ENCODE measurements around the gene MCFD2.

Gene MCFD2

DNA sequence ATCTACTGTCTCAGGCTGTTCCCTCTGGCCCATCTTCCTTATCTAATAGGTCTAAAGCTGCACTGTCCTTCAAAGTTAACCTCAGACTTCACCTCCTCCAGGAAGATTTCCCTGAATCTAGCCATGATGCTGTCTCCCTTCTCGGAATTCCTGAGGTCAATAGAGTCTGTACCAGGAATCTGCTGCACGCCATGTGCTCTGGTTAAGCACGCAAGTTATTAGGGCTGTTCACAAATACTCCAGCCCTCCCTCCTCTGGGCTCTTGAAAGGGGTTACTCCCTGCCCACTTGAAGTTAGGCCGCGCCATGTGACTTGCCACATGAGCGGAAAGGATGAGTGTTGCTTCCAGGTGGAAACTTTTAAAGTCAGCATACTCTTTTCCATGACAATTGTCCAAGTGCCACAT is 43.6 kb downstream of the MCFD2 start:
- DNase-seq = no peak

DNA sequence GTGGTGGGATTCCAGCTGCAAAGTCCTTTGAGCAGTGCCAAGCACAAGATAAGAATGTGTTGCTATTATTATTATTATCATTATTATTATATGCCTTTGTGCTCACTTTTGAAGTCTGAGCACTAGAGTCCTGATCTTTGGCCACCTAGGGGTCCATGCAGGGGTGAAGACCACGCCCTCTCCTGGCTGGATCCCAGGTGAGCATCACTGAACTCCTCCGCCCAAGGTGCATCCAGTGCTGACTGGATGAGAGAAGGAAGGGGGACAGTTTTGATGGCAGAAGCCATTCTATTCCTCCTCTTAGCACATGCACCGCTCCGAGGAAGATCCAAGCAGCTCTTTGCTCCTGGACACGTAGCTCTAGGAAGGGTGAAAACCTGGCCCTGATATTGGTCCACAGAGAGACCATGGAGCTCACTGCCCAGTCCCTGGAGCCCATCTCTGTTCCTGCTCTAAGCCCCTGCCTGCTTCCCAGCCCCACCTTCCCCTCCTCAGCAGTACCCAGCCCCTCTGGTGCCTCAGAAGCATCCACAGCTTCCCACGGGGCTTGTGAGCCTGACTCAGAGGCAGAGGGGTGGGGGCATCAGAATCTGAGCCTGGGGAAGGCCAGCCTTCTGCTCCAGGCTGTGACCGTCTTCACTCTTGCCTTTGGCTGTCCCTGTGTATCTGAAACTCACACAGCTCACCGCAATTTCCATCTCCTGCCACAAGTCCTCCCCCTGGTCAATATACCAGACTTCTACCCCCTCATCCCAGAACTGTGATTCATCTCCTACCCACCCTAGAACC is 45.4 kb downstream of the MCFD2 start:
- no peak for DNase-seq

DNA sequence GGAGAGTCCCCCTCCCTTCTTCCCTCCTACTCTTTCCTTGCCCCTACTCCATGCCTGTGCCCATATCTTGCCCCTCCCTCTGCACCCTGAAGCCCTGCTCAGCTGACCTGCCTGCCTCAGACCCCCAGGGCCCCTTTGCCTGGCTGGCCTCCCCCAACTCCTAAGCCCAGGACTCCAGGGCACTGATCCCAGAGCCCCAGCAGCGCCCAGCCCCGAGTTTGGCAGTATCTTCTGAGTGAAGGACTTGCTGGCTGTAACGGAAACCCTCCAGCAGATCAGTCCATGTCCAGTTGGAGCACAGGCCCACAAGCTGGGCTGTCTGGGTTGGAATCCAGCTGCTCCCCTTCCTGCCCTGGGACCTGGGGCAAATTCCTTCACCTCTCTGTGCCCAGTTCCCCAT is 46.0 kb downstream of the MCFD2 start:
- no peak for DNase-seq

DNA sequence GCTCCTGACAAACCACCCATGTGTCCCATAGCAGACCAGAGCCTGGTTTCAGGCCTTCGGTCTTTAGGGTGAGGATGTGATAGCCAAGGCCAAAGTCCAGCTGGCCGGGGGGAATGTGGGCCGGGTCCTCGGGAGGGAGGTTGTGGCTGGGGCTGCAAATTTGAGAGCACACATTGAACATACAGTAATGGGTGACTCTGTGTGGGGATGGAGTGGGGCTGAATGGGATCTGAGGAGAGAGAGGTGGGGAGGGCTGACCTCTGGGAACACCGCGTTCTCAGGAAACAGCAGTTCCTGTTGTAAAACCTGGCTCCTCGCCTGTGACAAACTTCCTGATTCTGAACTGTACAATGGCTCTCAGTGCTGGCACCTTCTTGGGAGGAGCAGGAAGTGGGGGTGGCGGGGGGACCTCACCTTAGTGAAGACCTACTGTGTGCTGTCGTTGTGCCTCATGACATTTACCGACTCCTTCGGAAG is 48.8 kb downstream of the MCFD2 start:
- DNase-seq = no peak

DNA sequence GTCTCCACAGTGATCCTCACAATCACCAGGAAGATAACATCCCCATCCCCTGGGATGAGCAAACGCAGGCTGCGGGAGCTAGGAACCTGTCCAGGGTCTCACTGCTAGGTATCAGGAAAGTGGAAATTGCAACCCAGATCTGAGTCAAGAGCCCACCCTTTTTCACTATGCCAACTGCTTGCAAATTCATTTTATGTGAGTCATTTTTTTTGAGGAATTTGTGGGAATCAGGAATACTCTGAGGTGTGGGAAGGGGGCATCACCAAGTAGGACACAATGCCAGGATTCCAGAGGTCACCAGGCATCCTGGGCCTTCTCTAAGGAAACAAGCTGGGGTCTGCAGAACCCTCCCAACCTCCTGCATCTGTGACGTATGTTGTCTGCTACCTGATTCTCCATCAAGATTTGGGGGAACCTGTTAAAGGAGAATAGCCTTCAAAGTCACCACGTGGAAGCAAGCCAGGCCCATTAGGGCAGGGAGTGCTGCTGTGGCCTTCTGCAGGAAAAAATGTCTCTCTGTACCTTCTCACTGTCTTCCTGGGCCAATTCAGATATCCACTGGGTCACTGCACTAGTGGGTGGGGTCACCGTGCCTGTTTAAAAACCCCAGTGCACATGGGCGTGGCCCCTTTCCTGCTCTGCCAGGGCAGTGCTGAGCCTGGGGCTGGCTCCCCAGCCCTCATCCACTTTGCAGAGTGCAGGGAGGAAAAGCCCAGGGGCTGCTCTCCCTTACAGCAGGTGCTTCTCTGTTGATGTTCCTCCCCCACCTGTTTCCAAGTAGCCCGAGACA is 50.2 kb downstream of the MCFD2 start:
- DNase-seq = no peak

DNA sequence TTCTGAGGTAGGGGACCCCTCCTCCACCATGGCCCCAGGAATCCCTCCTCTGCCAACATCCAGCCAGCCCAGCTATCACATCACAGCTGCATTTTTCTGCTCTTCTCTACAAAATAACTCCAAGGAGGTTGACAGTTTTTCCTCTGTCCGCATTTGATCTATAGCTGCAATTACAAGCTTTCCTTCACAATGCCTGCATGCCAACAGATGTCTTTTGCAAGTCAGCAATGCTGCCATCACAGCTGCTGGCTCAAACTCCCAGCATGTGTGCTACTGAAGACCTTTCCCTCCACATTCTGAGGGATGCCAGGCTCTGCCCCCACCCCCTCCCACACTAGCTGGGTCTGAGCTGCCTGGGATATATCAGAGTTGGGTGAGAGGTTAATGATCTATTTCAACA is 51.7 kb downstream of the MCFD2 start:
- no peak for DNase-seq

DNA sequence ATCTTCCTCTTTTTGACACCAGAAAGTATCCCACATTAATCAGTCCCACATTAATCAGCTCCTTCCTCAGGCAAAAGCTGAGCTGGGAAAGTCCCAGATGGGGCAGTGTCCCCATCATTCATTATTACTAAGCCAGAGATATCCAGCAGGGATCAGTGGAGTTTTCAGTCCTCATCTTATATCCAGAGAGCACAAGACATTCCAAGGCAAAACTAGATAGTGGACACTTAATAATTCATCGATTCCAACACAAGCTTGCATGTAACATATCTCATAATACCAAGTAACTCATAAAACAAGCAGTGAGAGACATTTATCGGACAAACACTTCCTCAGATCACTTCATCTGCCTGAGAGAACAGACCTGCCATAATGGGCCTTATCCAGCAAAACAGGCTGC is 53.1 kb downstream of the MCFD2 start:
- no peak for DNase-seq

DNA sequence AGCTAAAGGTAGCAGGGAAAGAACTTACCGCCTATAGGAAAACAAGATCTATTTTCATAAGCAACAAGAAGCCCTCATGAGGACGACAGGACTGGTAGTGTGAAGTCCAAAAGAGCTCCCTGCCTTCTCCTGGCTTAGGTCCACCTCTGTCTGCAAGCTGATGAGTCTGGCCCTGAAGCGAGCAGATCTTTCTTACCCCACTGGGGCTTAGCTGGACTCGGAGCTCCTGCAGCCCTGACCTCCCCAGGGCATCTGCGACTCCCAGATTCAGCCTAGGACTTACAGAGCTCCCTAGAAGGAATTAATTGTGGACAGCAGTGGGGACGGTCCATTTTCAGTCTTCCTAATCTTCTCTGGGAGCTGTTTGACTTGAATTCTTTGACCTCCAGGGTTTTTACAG is 53.7 kb downstream of the MCFD2 start:
- DNase-seq = no peak

DNA sequence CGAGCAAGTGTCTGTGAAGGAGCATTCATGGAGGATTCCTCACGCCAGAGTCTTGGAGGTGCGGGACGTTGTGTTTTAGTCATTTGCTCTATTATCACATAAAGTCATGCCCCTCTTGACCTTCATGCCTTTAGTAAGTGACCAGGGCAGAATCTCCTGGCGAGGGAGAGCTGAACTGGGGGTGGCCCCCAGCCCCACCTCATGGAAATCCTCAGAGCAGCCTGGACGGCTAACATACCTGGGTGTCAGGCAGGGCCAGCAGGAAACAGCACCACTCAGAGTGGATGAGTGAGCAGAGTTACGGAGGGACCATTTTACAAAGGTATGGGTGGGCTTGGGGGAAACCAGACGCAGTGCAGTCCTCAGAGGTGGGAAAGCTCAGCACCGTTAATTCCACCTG is 56.1 kb downstream of the MCFD2 start:
- no peak for DNase-seq

DNA sequence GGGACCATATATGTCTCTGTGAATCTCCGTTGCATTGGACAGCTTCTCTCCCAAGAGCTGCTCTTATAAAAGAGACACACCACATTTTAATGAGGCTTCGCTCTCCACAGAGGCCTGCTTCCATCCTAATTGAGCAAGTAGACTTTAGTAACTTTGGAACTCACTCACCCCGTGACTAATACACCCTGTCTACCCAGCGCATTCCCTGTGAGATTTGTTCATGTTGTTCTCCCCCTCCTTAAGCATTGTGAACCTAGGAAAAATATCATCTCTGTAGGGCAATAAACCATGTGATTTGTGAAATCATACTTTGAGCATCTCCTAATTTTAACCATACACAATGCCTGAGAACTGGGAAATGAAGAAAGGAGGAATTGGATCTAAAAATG is 56.9 kb downstream of the MCFD2 start:
- no peak for DNase-seq

DNA sequence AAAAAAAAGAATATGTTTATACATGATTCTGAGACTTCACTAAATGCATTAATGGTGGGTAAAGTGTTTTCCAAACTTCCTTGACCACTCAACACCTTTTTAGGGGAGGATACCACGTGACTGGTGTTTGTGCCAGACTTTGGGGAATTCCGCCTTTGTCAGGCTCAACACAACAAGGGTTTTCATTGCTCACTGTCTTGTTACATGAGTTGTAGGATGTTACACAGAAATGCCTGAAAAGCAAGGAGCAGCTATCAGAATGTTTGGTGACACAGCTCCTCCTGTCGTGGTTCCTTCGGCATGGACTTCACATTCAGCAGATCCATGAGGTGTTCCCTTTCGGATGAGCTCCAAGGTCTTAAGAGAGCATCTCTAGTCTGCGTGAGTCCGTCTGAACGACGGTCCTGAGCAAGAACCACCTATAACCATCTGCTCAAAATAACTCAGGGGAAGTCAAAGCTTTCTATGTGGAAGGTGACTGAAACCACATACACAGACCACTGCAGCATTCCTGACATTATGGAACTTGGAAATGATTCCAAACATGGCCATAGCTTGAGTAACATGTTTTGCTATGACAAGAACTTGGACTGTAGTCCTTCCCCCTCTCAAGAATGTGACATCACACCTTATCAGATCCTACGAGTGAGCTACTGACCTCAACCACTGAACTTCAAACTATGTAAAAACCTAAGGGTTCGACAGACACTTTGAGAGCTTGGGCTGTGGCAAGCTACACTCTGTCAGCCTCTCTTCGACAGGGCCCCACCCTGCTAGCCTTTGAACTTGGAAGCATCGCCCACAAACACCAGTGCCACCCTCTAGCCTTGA is 57.5 kb downstream of the MCFD2 start:
- DNase-seq = no peak

DNA sequence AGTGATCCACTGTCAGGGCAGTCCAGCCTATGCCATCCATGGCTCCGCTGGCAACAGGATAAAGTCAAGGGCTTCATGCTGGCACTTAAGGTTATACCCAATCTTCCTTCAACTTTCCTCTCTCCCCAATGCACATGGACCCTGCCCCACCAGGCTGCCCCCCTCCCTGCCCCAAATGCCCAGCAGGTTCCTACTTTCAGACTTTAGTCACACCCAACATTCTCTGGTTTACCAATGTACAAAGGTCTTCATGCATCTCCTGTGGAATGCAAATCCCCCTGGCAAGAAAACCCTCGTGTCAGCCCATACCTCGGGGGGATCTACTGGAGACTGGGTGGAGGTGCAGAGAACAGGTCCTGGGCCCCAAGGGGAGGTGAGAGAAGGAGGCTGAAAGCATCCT is 59.3 kb downstream of the MCFD2 start:
- no peak for DNase-seq

DNA sequence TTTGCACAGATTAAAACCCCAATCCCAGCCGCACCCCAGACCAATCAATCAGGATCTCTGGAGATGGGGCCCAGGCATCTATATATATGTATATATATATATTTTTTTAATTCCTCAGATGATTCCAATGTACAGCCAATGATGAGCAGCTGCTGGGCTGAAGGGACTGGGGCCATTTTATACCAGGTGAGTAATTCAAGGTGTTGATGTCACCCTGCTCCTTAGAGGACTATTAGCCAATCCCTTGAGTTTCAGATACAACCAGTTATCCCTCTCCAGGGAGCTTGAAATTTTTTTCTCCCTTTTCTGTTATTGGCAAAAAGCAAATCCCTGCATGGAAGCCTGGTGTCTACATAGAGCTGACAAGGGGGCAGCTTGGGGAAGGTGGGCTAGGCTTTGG is 59.8 kb downstream of the MCFD2 start:
- no peak for DNase-seq

DNA sequence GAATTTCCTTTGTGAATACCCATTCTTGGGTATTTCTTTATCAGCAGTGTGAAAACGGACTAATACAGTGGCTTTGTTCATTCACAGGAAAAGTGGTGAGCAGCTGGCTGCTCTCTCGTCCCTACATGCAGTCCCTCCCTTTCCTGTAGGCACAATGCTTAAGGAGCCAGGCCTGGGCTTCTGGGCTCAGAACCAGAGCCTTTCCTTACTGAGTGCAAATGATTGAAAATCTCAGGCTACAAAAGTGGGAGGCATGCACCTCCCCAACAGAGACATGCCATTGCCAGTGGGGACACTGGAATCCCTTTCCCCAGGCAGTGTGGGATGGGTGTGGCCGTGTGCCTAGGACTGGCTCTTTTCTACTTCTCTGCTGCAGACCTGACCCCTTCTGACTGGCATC is 61.3 kb downstream of the MCFD2 start:
- no peak for DNase-seq

DNA sequence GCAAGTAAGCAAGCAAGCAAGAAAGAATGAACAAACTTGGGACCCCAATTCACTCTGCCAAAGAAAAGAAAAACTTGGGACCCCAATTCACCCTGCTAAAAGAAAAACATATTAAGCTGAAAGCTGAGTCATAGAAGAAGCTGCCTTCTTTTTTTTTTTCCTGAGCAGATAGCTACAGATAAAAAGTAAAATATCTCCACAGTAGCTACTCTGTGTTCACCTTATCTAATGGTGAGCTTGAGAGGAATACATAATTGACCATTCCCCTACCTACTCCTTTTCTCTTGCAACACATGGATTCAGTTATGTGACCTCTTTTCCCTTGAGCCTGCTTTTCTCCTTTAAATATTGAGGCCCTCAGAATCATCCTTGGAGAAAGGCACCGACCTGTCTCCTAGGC is 63.0 kb downstream of the MCFD2 start:
- no peak for DNase-seq

DNA sequence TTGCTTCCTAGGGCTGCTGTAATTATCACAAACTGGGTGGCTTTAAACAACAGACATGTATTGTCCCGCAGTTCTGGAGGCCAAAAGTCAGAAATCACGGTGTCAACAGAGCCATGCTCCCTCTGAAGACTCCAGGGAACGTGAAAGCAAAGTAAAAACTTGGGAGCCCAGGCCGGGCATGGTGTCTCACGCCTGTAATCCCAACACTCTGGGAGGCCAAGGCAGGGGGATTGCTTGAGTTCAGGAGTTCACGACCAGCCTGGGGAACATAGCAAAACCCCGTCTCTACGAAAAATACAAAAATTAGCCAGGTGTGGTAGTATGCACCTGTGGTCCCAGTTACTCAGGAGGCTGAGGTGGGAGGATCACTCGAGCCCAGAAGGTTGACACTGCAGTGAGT is 63.5 kb downstream of the MCFD2 start:
- no peak for DNase-seq

All from DMS153 (cell line).